ENCODE measurements around the gene PACS2.
"Not testable (repeated sequence)": the region's sequence is repeated elsewhere in the genome, so short reads cannot be mapped to it uniquely, and the experiment has no call there.

Gene PACS2

DNA sequence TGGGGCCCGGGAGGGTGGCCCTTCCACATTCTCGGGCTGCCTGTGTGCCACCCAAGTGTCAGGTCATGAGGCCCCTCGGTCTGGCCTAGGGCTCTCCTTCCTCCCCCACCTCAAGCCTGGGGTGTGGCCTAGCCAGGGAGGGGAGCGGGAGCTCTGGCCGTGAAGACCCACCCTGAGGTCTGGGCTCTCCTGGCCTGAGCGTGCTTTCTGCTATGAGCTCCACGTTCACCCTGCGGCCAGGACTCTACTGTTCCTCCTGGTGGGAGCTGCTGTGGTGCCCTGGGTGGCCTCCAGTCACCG is 12.0 kb downstream of the PACS2 start:
- no peak for DNase-seq
- no peaks in the 10 kb centered on the region for H3K27me3 ChIP-seq (replicated peaks in 2 of 5; ENCODE audit: control insufficient read depth in 4 of 5, insufficient read depth in 5 of 5, low read length in 4 of 5)
- CTCF ChIA-PET, result interaction anchor here (1.1 to 2.6 kb wide), 3 partner anchors 9 to 34 kb away, joined by 3 to 8 read pairs (median 4); no protein-coding TSS in a partner anchor
- no peak overlapping the region for H3K4me3 ChIP-seq (ENCODE audit: control insufficient read depth in 1 of 7, extremely low read depth in 1 of 7, insufficient read depth in 4 of 7, low read depth in 2 of 7, low read length in 6 of 7)
- no peaks in the 10 kb centered on the region for H3K9me3 ChIP-seq (ENCODE audit: control extremely low read depth in 1 of 5, control insufficient read depth in 4 of 5, insufficient read depth in 2 of 5, low read depth in 1 of 5, low read length in 4 of 5)
- no peak overlapping the region for H3K27ac ChIP-seq (ENCODE audit: insufficient read depth in 1 of 2, low read depth in 1 of 2, low read length in 2 of 2, poor library complexity in 1 of 2, severe bottlenecking in 2 of 2)
- H3K4me1 ChIP-seq (ENCODE audit: control extremely low read depth in 1 of 4, control insufficient read depth in 4 of 4, insufficient read depth in 4 of 4, low read length in 3 of 4), result peaks cover 0 to 15% (median 10%) of the 10 kb centered on the region in 4 experiments
- peaks cover 0 to 3% (median 2%) of the 10 kb centered on the region in 4 experiments for H3K36me3 ChIP-seq (ENCODE audit: control insufficient read depth in 4 of 4, insufficient read depth in 4 of 4, low read length in 3 of 4)
- 94% methylated on average over 9 of the region's 9 CpGs for WGBS (ENCODE audit: insufficient coverage)
- POLR2A ChIA-PET, result no interaction called here

DNA sequence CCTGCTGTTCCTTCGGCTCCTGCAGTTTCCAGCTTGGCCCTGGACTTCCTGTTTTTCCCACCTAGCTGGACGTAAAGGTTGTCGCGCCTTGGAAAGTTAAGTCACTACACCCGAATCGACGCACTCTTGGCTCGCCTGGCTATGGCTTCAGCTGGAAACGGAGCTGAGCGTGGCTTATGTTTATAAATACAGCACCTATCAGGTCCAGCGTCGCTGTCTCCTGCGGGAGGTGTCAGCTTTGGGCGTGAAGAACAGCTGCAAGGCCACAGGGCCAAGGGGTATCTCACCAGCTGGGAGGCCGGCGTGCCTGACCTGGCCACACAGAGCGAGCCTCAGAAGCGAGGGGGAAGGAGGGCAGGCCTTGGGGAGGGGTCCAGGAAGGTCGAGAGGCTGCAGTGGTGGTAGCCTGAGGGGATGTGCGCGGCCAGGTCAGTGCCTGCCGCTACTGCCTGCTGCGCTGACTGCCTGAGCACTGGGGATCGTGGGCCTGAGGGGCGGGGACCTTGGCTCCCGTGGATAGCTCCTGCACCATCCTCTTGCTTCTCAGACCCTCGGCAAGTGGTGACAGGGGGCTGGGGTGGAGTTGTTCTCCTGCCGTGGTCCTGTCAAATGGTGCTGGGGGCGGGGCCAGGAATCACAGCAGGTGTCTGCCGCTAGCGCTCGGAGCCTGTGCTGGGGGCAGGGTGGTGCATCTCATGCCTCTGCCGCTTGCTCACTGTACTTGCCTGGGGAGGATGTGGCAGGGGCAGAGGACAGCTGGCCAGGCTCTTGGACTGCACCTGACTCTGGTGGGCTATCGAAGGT is 12.5 kb downstream of the PACS2 start:
- CTCF ChIA-PET, result interaction anchor here (1.1 to 2.6 kb wide), 3 partner anchors 9 to 35 kb away, joined by 3 to 8 read pairs (median 4); no protein-coding TSS in a partner anchor
- no peak overlapping the region for H3K4me3 ChIP-seq (ENCODE audit: control insufficient read depth in 1 of 7, extremely low read depth in 1 of 7, insufficient read depth in 4 of 7, low read depth in 2 of 7, low read length in 6 of 7)
- H3K4me1 ChIP-seq (ENCODE audit: control extremely low read depth in 1 of 4, control insufficient read depth in 4 of 4, insufficient read depth in 4 of 4, low read length in 3 of 4), result peaks cover 0 to 19% (median 15%) of the 10 kb centered on the region in 4 experiments
- 96% methylated on average over 32 of the region's 34 CpGs for WGBS (ENCODE audit: insufficient coverage)
- no peaks in the 10 kb centered on the region for H3K27me3 ChIP-seq (replicated peaks in 2 of 5; ENCODE audit: control insufficient read depth in 4 of 5, insufficient read depth in 5 of 5, low read length in 4 of 5)
- DNase-seq, result no peak
- no peaks in the 10 kb centered on the region for H3K9me3 ChIP-seq (ENCODE audit: control extremely low read depth in 1 of 5, control insufficient read depth in 4 of 5, insufficient read depth in 2 of 5, low read depth in 1 of 5, low read length in 4 of 5)
- H3K36me3 ChIP-seq (ENCODE audit: control insufficient read depth in 4 of 4, insufficient read depth in 4 of 4, low read length in 3 of 4), result peaks cover 0 to 3% (median 2%) of the 10 kb centered on the region in 4 experiments
- POLR2A ChIA-PET, result no interaction called here
- no peak overlapping the region for H3K27ac ChIP-seq (ENCODE audit: insufficient read depth in 1 of 2, low read depth in 1 of 2, low read length in 2 of 2, poor library complexity in 1 of 2, severe bottlenecking in 2 of 2)

DNA sequence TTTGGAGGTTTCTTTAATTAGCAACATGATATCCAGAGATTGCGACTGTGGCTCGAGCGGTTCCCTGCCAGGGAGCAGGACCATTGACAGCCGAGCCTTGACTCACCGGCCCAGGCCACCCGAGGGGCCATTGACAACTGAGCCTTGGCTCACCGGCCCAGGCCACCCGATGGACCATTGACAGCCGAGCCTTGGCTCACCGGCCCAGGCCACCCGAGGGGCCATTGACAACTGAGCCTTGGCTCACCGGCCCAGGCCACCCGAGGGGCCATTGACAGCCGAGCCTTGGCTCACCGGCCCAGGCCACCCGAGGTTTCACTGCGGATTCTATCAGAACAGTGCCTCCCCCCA is 13.1 kb downstream of the PACS2 start:
- POLR2A ChIA-PET; H3K36me3 ChIP-seq (ENCODE audit: control insufficient read depth in 4 of 4, insufficient read depth in 4 of 4, low read length in 3 of 4); DNase-seq; H3K4me3 ChIP-seq (ENCODE audit: control insufficient read depth in 1 of 7, extremely low read depth in 1 of 7, insufficient read depth in 4 of 7, low read depth in 2 of 7, low read length in 6 of 7); H3K27ac ChIP-seq (ENCODE audit: insufficient read depth in 1 of 2, low read depth in 1 of 2, low read length in 2 of 2, poor library complexity in 1 of 2, severe bottlenecking in 2 of 2); H3K27me3 ChIP-seq (replicated peaks in 2 of 5; ENCODE audit: control insufficient read depth in 4 of 5, insufficient read depth in 5 of 5, low read length in 4 of 5); CTCF ChIA-PET; H3K9me3 ChIP-seq (ENCODE audit: control extremely low read depth in 1 of 5, control insufficient read depth in 4 of 5, insufficient read depth in 2 of 5, low read depth in 1 of 5, low read length in 4 of 5): not testable (repeated sequence)
- WGBS (ENCODE audit: insufficient coverage), result 95% methylated on average over 17 of the region's 17 CpGs
- peaks cover 0 to 25% (median 19%) of the 10 kb centered on the region in 4 experiments for H3K4me1 ChIP-seq (ENCODE audit: control extremely low read depth in 1 of 4, control insufficient read depth in 4 of 4, insufficient read depth in 4 of 4, low read length in 3 of 4)

DNA sequence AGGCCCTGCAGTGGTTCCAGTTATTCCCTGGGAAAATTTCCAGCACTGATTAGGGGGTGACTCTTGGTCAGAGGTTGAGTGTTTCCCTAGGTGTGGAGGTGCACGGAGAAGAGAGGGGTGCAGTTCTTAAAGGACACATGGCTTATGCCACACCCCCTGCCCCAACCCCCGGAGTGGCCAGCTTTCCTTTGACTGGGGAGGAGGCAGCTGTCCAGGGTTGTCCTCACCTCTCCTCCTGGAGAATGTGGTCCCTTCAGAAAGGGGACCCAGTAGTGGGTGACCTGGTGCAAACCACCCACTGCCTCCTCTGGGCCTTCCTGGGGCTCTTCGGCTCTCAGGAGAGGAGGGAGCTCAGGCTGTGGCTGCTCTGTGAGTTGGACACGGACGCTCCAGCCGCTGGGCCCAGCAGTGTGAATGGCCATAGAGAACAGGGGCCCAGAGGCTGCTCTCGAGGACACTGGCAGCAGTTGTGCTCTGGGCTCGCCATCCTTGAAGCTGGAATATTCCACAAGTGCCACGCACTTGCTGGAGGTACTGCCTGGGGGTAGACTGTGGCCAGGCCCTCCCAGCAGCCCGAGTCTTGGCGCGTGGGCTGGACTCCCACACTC is 13.6 kb downstream of the PACS2 start:
- POLR2A ChIA-PET, result interaction anchor here (0.6 to 0.9 kb wide), 2 partner anchors 12 to 39 kb away, joined by 3 read pairs; no protein-coding TSS in a partner anchor
- CTCF ChIA-PET, result interaction anchor here (0.9 kb wide), 1 partner anchor 14 kb away, joined by 4 read pairs; no protein-coding TSS in a partner anchor
- 100% methylated on average over 11 of the region's 12 CpGs for WGBS (ENCODE audit: insufficient coverage)

DNA sequence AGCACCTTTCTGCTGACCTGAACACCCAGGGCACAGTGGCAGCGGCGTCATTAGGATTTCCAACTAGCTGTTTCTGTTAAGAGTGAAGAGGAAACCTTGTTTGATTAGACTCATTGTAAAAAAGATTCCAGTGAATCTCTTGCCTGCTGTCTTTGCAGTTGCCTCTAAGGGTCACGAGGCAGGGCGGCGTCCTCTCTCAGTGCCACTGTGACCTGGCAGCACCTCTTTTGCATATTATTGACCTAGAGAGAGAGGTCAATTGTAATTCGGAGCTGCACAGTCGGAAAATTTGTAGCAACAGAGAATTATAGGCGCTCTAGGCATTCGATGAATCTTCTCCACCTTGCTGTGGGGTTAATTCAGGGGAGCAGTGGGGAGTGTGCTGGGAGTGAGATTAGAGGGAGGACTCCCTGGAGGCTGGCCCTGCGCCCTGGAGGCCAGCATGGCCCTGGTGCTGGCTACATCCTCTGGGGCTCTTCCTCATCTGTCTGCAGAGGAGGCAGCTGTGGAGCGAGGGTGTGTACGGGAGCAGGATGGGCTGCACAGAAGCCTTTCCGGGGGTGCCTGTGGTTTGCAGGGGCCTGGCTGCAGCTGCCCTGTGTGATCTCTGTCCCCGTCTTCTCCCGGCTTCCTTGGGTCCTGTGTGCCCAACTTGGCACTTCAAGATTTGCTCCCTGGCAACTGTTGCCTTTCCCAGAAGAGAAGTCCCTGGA is 14.3 kb downstream of the PACS2 start:
- CTCF ChIA-PET, result interaction anchor here (0.9 kb wide), 1 partner anchor 13 kb away, joined by 4 read pairs; no protein-coding TSS in a partner anchor
- Histone ChIP-seq H3K4me3 (ENCODE audit: control insufficient read depth in 1 of 7, extremely low read depth in 1 of 7, insufficient read depth in 4 of 7, low read depth in 2 of 7, low read length in 6 of 7) (no peak overlapping the region), H3K27me3 (replicated peaks in 2 of 5; ENCODE audit: control insufficient read depth in 4 of 5, insufficient read depth in 5 of 5, low read length in 4 of 5) (no peaks in the 10 kb centered on the region), H3K27ac (ENCODE audit: insufficient read depth in 1 of 2, low read depth in 1 of 2, low read length in 2 of 2, poor library complexity in 1 of 2, severe bottlenecking in 2 of 2) (no peak overlapping the region), H3K4me1 (ENCODE audit: control extremely low read depth in 1 of 4, control insufficient read depth in 4 of 4, insufficient read depth in 4 of 4, low read length in 3 of 4) (peaks cover 0 to 34% (median 22%) of the 10 kb centered on the region in 4 experiments), H3K36me3 (ENCODE audit: control insufficient read depth in 4 of 4, insufficient read depth in 4 of 4, low read length in 3 of 4) (peaks cover 0 to 3% (median under 1%) of the 10 kb centered on the region in 4 experiments), H3K9me3 (ENCODE audit: control extremely low read depth in 1 of 5, control insufficient read depth in 4 of 5, insufficient read depth in 2 of 5, low read depth in 1 of 5, low read length in 4 of 5) (no peaks in the 10 kb centered on the region)
- no peak for DNase-seq
- 82% methylated on average over 14 of the region's 15 CpGs for WGBS (ENCODE audit: insufficient coverage)
- POLR2A ChIA-PET, result interaction anchor here (0.6 to 0.9 kb wide), 2 partner anchors 12 to 40 kb away, joined by 3 read pairs; no protein-coding TSS in a partner anchor

More for the DNA sequence above, 13.6 kb downstream of the PACS2 start:
- Histone ChIP-seq H3K36me3 (ENCODE audit: control insufficient read depth in 4 of 4, insufficient read depth in 4 of 4, low read length in 3 of 4) (peaks cover 0 to 3% (median 2%) of the 10 kb centered on the region in 4 experiments), H3K4me1 (ENCODE audit: control extremely low read depth in 1 of 4, control insufficient read depth in 4 of 4, insufficient read depth in 4 of 4, low read length in 3 of 4) (peaks cover 0 to 30% (median 22%) of the 10 kb centered on the region in 4 experiments), H3K27me3 (replicated peaks in 2 of 5; ENCODE audit: control insufficient read depth in 4 of 5, insufficient read depth in 5 of 5, low read length in 4 of 5) (no peaks in the 10 kb centered on the region), H3K9me3 (ENCODE audit: control extremely low read depth in 1 of 5, control insufficient read depth in 4 of 5, insufficient read depth in 2 of 5, low read depth in 1 of 5, low read length in 4 of 5) (no peaks in the 10 kb centered on the region), H3K4me3 (ENCODE audit: control insufficient read depth in 1 of 7, extremely low read depth in 1 of 7, insufficient read depth in 4 of 7, low read depth in 2 of 7, low read length in 6 of 7) (no peak overlapping the region), H3K27ac (ENCODE audit: insufficient read depth in 1 of 2, low read depth in 1 of 2, low read length in 2 of 2, poor library complexity in 1 of 2, severe bottlenecking in 2 of 2) (no peak overlapping the region)
- no peak for DNase-seq

DNA sequence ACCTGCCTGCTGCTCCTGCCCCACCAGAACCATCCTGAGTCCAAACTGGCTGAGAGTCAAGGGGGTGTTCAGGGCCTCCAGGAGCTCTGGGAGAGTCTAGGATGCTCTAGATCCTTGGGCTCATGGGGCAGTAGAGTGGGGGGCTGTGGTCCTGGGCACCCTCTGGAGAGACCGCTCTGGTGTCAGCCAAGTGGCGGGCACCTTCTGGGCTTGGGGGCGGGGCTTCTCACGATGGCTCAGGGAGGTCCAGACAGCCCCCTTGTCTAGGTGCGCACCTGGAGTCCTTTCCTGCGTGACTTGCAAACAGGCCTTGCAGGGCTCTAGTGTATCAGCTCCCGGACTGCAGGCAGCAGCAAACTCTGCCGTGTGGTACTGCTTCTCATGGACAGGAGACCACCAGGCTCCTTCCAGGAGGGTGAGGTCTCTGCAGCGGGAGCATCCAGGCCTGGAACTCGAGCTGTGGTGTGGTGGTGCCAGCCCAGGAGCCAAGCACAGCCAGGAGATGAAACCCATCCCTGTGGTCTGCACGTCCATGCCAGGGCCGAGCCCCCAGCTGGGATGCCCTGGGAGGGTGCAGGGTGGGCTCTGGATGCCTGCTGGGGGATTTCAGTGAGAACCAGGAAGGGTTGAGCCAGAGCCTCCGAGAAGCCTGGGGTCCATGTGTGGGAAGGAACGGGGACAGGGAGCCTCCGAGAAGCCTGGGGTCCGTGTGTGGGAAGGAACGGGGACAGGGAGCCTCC is 15.0 kb downstream of the PACS2 start:
- Histone ChIP-seq H3K4me1 (ENCODE audit: control extremely low read depth in 1 of 4, control insufficient read depth in 4 of 4, insufficient read depth in 4 of 4, low read length in 3 of 4) (peaks cover 0 to 34% (median 23%) of the 10 kb centered on the region in 4 experiments), H3K27ac (ENCODE audit: insufficient read depth in 1 of 2, low read depth in 1 of 2, low read length in 2 of 2, poor library complexity in 1 of 2, severe bottlenecking in 2 of 2) (no peak overlapping the region), H3K4me3 (ENCODE audit: control insufficient read depth in 1 of 7, extremely low read depth in 1 of 7, insufficient read depth in 4 of 7, low read depth in 2 of 7, low read length in 6 of 7) (no peak overlapping the region), H3K27me3 (replicated peaks in 2 of 5; ENCODE audit: control insufficient read depth in 4 of 5, insufficient read depth in 5 of 5, low read length in 4 of 5) (no peaks in the 10 kb centered on the region), H3K36me3 (ENCODE audit: control insufficient read depth in 4 of 4, insufficient read depth in 4 of 4, low read length in 3 of 4) (peaks cover 0 to 3% (median under 1%) of the 10 kb centered on the region in 4 experiments), H3K9me3 (ENCODE audit: control extremely low read depth in 1 of 5, control insufficient read depth in 4 of 5, insufficient read depth in 2 of 5, low read depth in 1 of 5, low read length in 4 of 5) (no peaks in the 10 kb centered on the region)
- POLR2A ChIA-PET, result no interaction called here
- CTCF ChIA-PET, result interaction anchor here (1.1 kb wide), 1 partner anchor 16 kb away, joined by 3 read pairs; no protein-coding TSS in a partner anchor
- no peak for DNase-seq
- 96% methylated on average over 14 of the region's 17 CpGs for WGBS (ENCODE audit: insufficient coverage)

Data from common myeloid progenitor, CD34-positive (primary cell).